ENCODE measurements around the gene PEX10.

- TF ChIP-seq CTCF (IDR thresholded peaks at IDR 0.05) = no peak
- TF ChIP-seq POLR2A (IDR thresholded peaks at IDR 0.05) = no peak
Measured at GRCh38 chr1:2394220-2394619, 18.1 kb downstream of the PEX10 start.
